HG02623 (cell line): Measurements from ENCODE around the gene ABCB9.
"Not testable (repeated sequence)": the region's sequence is repeated elsewhere in the genome, so short reads cannot be mapped to it uniquely, and the experiment has no call there.

Experiments used
- ATAC-seq: cut with Tn5 transposase; IDR thresholded peaks from one replicate; pipeline ENCODE4 v1.9.1; 2021; ENCODE audit warnings: moderate library complexity; ENCODE audit not compliant: unreplicated experiment

Gene ABCB9

GRCh38 chr12:122965851-122966742 lies at the start of gene ABCB9:
Gene ABCB9 (minus strand): TSS chr12:122966463. CDS start chr12:122960235, 6,228 bp downstream.
- ATAC-seq = peak; percentile 78

- not testable (repeated sequence) for ATAC-seq
Measured at GRCh38 chr12:123014473-123014872, 48.2 kb upstream of the ABCB9 start.

DNA sequence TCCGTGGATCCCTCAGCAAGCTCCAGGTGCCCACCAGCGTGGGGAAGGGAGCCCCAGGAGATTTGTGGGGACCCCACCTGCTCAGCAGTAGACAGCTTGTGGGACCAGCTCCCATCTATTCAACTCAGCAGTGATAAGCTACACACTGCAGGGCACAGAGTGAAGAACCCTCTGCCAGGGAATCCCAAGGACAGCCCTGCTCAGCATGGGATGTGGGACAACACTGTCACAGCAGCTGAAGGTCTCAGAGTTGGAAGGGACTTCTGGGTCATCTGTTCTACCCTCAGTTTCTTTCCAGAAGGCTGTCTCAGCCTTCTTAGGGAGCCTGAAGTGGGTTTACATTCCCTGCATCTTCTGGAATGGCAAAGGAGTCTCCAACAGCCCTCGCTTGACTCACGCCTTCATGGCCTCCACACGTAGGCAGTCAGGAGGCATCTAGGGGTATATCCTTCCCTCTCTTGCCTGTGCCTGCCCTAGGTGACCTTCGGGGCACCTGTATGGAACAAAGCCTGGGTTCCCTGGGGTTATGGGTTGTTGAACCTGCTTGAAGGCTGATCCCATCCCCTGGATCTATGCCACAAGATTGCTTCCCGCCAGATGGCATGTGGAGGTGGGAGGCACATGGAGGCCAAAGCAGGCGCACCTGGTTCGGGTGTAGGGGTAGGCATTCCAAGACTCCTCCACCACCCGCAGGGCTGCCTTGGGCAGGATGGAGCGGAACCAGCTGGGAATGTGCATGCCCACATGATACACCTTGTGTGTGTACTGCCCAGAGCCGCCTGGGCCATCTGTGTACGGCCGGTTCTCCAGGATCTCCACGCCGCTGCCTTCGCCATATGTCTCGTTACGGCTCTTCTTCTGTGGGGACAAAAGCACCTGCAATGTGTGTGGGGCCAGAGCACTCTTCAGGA lies 47.2 kb upstream of the ABCB9 start:
- no peak for ATAC-seq

DNA sequence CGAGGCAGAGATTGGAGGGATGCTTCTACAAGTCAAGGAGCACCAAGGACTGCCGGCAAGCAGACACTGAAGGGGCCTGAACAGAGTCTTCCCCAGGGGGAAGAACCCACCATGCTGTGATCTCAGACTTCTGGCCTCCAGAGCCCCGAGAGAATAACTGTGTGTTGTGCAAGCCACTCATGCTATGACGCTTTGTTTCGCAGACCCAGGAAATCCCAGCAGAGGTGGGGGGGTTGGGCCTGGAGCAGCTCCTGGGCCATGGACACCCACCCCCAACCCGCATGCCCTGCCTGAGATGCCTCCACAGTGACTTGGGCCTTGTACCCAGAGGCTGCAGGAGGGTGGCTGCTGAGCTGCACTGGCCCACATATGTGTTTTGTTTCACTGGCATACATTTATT lies 45.4 kb upstream of the ABCB9 start:
- no peak for ATAC-seq

- ATAC-seq = no peak
Measured at GRCh38 chr12:123010681-123011080, 44.4 kb upstream of the ABCB9 start.

DNA sequence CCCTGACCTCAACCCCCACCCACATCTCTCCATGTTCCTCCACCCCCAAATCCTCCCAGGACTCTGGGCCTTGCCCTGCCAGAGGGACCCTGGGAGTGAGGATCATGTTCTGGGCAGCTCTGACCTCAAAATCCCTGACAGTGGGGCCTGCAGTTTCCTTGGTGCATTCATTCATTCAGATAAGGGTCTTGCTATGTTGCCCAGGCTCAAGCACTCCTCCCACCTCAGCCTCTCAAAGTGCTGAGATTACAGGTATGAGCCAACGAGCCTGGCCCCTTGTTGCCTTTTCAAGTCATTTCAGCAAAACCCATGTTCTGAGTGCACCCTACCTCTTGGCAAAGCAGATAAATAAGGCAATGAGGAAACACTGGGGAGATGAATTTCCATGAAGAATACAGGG lies 43.8 kb upstream of the ABCB9 start:
- no peak for ATAC-seq

DNA sequence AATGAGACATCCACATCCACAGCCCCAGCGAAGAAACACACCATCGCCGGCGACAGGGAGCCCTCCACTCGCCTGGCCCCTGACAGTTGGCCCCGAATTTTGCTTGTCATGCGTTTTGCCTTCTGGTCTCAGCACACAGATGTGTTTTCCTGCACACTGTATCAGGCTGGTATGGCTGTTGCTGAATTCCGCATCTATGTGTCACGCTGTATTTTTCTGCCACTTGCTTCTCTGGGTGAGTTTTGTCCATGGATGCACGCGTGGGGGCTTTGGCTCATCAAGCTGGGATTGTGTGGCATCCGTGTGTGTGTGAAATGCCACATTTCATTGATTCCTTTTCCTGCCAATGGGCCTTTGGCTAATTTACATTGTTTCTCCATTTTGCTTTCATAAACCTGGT lies 40.7 kb upstream of the ABCB9 start:
- no peak for ATAC-seq

GRCh38 chr12:123005081-123005626 lies 38.9 kb upstream of the ABCB9 start:
- ATAC-seq = no peak

GRCh38 chr12:123004287-123004686 lies 38.0 kb upstream of the ABCB9 start:
- ATAC-seq = no peak

DNA sequence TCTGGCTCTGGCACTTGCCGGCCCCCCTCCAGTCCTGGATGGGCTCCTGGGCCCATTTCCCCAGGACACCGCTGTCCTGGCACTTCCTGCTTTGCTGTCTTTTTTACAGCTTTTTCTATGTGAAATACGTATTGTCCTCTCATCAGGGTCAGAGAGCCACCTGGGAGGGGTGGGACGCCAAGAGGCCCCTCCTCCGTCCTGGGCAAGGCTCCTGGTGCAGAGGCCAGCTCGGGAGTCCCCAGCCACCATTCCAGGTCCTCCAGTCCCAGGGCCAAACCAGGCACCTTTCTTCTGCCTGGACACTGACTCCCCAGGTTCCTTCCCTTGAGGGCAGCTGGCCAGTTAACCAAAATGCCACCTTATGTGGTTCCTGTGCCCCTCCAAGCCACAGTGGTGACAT lies 37.0 kb upstream of the ABCB9 start:
- no peak for ATAC-seq

- no peak for ATAC-seq
Measured at GRCh38 chr12:123001464-123001863, 35.2 kb upstream of the ABCB9 start.

DNA sequence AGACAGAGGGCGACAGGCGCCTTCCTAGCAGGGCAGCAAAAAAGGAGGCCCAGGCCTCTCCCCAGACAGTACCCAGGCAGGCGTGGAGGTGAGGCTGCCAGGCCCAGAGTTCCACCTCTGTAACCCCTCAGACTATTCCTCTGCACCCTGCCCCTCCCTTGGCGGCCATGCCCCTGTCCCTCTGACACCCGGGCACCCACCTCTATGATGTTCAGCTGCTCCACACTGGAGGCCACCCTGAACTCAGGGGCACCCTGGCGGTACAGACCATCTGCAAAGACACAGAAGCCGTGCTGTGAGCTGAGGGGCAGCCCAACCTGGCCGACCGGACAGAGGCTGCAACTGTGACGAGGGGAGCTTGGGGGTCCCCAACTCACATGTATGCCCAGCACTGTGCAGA lies 34.3 kb upstream of the ABCB9 start:
- no peak for ATAC-seq

DNA sequence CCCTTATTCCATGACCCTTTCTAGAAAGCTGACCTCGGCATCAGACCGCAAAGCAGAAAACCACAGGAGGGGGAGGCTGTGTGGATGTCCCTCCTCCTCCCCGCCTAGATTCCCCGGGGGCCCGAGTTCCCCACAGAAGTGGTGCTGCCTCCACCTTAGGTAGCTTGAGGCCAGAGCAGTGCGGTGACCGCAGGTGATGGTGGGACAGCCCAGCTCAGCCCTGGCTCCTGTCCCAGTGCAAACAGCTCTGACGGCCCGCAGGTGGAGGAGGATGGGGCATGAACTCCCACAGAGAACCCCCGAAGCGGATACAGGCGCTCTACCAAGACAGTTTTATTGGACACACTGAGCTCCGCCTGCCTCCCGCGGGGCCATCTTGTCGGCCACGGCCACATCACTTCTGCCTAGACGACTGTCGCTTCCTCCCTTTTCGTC lies 33.7 kb upstream of the ABCB9 start:
- ATAC-seq = no peak

- ATAC-seq = no peak
Measured at GRCh38 chr12:122999196-122999946, 33.1 kb upstream of the ABCB9 start.

DNA sequence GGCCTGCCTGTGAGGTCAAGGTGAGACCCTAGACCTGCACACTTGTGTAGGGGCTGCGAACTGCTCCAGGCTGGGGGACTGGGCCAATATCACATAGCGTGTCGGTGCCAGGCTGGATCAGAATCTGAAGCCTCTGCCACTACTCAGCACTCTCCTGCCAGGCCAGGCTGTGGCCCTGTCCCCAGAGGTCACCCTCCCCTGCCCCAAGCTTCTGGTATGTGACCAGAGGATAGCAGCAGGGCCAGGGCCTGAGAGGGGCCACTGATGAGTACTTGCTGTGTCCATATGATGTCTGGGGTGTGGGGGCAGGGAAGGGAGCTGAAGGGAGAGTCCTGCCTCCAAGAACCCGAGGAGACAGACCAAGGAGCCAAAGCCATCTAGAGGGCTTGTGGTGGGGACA lies 32.1 kb upstream of the ABCB9 start:
- no peak for ATAC-seq

DNA sequence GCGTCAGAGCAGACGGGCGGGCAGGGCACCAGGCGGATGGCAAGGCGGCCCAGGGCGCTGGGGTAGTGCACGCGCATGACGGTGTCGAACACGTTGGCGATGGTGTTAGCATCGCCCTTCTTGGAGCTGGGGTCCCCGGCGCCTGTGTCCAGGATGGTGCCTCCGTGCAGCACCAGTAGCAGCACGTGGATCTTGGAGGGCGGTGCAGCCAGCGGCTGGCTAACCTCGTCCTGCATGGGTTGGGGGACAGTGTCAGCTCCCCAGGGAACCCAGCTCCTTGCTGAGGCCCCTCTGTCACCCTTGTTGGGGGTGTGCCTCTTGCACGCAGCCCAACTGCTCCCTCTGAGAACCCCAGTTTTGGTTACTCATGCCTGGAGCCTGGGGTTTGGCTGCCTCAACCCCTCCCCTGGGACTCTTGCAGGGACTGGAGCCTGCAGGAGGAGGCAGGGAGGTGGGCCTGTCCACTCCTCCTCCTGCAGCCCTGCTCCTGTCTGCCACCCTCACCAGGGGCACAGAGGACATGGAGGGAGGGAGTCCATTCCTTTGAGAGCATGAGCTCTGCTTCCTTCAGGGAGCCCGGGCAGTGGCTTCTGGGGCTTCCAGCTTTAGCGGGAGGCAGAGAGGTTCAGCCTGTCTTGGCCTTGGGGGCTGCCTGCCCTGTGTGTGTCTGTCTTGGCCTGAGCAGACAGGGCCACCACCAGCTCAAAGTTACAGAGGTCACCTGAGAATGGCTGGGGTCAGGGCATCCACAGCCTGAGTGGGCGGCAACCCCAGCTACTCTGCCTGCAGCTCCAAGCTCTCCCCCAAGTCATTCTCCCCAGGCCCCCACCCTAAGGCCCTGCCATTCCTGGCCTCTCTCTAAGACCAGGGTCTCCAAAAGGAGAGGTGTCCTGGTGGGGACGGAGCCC lies 31.3 kb upstream of the ABCB9 start:
- ATAC-seq = no peak

GRCh38 chr12:122996621-122997342 lies 30.5 kb upstream of the ABCB9 start:
- ATAC-seq = no peak

DNA sequence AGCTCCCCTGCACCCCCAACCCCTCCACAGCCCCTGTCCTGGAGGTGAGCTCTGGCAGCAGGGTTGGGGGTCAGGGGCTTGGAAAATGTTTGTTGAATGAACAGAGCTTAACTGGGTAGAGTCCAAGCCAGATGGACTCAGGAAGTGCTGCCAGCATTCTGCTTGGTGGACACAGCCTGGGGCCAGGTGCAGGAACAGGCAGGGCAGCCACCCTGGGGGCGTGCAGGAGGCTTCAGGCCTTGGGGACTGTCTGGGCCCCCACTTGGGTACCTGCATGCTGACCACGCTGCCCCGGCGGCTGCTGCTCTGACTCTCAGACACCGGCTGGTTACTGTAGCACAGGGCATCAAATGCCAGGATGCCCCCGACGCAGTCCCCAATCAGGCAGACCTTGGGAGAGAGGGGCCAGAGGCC lies 29.9 kb upstream of the ABCB9 start:
- no peak for ATAC-seq
